Fibroblast of mammary gland (primary cell): ENCODE data around the gene IFNA13.

ENCODE experiments used
- DNase-seq: peaks from one replicate; pipeline ENCODE4 v3.0.0-alpha.2; 2010; ENCODE audit warnings: low read depth
- H3K4me3 ChIP-seq: 2 replicates; pipeline ENCODE4 v1.5.1; 2011; ENCODE audit warnings: low read depth, mild to moderate bottlenecking, low read length, moderate library complexity; ENCODE audit not compliant: control insufficient read depth
- CTCF ChIP-seq: conservative IDR thresholded peaks from 2 replicates; pipeline ENCODE4 v1.5.1; 2011; ENCODE audit warnings: low read depth, low read length, inconsistent platforms; ENCODE audit not compliant: control insufficient read depth, insufficient read depth

IFNA13 gene

GRCh38 chr9:21331676-21332402 is 36.0 kb downstream of the IFNA13 start:
- peak overlapping the region; percentile 14 for H3K4me3 ChIP-seq
- no peak for TF ChIP-seq CTCF
- DNase-seq: no peak

GRCh38 chr9:21326526-21327139 is 41.2 kb downstream of the IFNA13 start:
- H3K4me3 ChIP-seq: no peak overlapping the region
- TF ChIP-seq CTCF: peak; percentile 75
- peak; percentile 59 for DNase-seq

- no peak for DNase-seq
- H3K4me3 ChIP-seq: no peak overlapping the region
- TF ChIP-seq CTCF: no peak
Observed at GRCh38 chr9:21324047-21324446, 43.8 kb downstream of the IFNA13 start.

- H3K4me3 ChIP-seq: no peak overlapping the region
- DNase-seq: no peak
- TF ChIP-seq CTCF: no peak
Observed at GRCh38 chr9:21322911-21323461, 44.9 kb downstream of the IFNA13 start.

- TF ChIP-seq CTCF: no peak
- no peak for DNase-seq
Observed at GRCh38 chr9:21320465-21320864, 47.4 kb downstream of the IFNA13 start.

GRCh38 chr9:21317956-21318923 is 49.6 kb downstream of the IFNA13 start:
- H3K4me3 ChIP-seq: no peak overlapping the region
- TF ChIP-seq CTCF: peak; percentile 75
- peak; percentile 55 for DNase-seq

More at GRCh38 chr9:21320465-21320864, 47.4 kb downstream of the IFNA13 start:
- no peak overlapping the region for H3K4me3 ChIP-seq
